ENCODE results near the gene RDX.

- TF ChIP-seq EP300 (IDR thresholded peaks at IDR 0.05) (no peak), CHD2 (IDR thresholded peaks at IDR 0.05; ENCODE audit: low read length, partially characterized antibody) (no peak), CTCF (IDR thresholded peaks at IDR 0.05) (no peak), USF2 (IDR thresholded peaks at IDR 0.05) (no peak), POLR2A (IDR thresholded peaks at IDR 0.05; ENCODE audit: low read length) (no peak)
These were observed 148.3 kb downstream of the RDX start for GRCh38 chr11:110147962-110148709.

Data from A549 (cell line).